Mesothelial cell of epicardium (in vitro differentiated cells): ENCODE data around the gene CREBL2. TPM values are rescaled to one million over a fixed set of nuclear protein-coding genes. Genes with fewer than 3 reads are reported as not detected.

Source experiments
- DNase-seq, 2 experiments: peaks; one replicate each; pipeline ENCODE4 v3.0.0; 2021; ENCODE audit warnings: low spot score in 2 of 2; ENCODE audit not compliant: unreplicated experiment in 2 of 2
- H3K27ac Mint-ChIP-seq: 2 replicates; pipeline ENCODE4 v1.8.0; 2021; ENCODE audit warnings: mixed read lengths
- H3K27me3 Mint-ChIP-seq: 2 replicates; pipeline ENCODE4 v1.8.0; 2021; ENCODE audit warnings: low read depth, mixed read lengths
- H3K36me3 Mint-ChIP-seq: 2 replicates; pipeline ENCODE4 v1.8.0; 2021; ENCODE audit warnings: mixed read lengths
- H3K4me1 Mint-ChIP-seq: 2 replicates; pipeline ENCODE4 v1.8.0; 2021; ENCODE audit warnings: mixed read lengths
- H3K4me3 Mint-ChIP-seq: 2 replicates; pipeline ENCODE4 v1.8.0; 2021; ENCODE audit warnings: mild to moderate bottlenecking, moderate library complexity, mixed read lengths
- H3K9me3 Mint-ChIP-seq: 2 replicates; pipeline ENCODE4 v1.8.0; 2021; ENCODE audit warnings: mixed read lengths
- CTCF ChIP-seq: fragments of 200-600 bp; sonication (generic); IDR thresholded peaks from one replicate; pipeline ENCODE4 v1.5.0; 2021; ENCODE audit warnings: antibody characterized with exemption; ENCODE audit not compliant: unreplicated experiment
- total RNA-seq: library from RNA; stranded (reverse); gene quantifications from 3 replicates; pipeline ENCODE4 v1.2.1, GENCODE V29; 2021

CREBL2 gene
- total RNA-seq, 1 donor from 2014 or later = 8.0 TPM

- TF ChIP-seq CTCF = no peak
- H3K9me3 Mint-ChIP-seq = no peaks in the 10 kb centered on the region
- DNase-seq = no peak
- no peak overlapping the region for H3K27ac Mint-ChIP-seq
- H3K36me3 Mint-ChIP-seq = no peaks in the 10 kb centered on the region
- no peaks in the 10 kb centered on the region for H3K27me3 Mint-ChIP-seq
- no peak overlapping the region for H3K4me3 Mint-ChIP-seq
- no peaks in the 10 kb centered on the region for H3K4me1 Mint-ChIP-seq
Measured at GRCh38 chr12:12671850-12672660, 60.4 kb downstream of the CREBL2 start.

- Mint-ChIP-seq H3K27me3 (no peaks in the 10 kb centered on the region), H3K4me3 (no peak overlapping the region), H3K4me1 (no peaks in the 10 kb centered on the region), H3K36me3 (no peaks in the 10 kb centered on the region), H3K9me3 (no peaks in the 10 kb centered on the region), H3K27ac (no peak overlapping the region)
- no peak for TF ChIP-seq CTCF
- no peak for DNase-seq
Measured at GRCh38 chr12:12673296-12673695, 61.6 kb downstream of the CREBL2 start.

GRCh38 chr12:12676605-12677004, 64.9 kb downstream of the CREBL2 start:
- H3K4me1 Mint-ChIP-seq = no peaks in the 10 kb centered on the region
- H3K27ac Mint-ChIP-seq = no peak overlapping the region
- no peak overlapping the region for H3K4me3 Mint-ChIP-seq
- no peak for TF ChIP-seq CTCF
- no peaks in the 10 kb centered on the region for H3K9me3 Mint-ChIP-seq
- DNase-seq = no peak
- H3K36me3 Mint-ChIP-seq = no peaks in the 10 kb centered on the region
- H3K27me3 Mint-ChIP-seq = no peaks in the 10 kb centered on the region

- Mint-ChIP-seq H3K4me3 (no peak overlapping the region), H3K9me3 (no peaks in the 10 kb centered on the region), H3K27ac (no peak overlapping the region), H3K27me3 (no peaks in the 10 kb centered on the region), H3K4me1 (peaks cover 7% of the 10 kb centered on the region), H3K36me3 (no peaks in the 10 kb centered on the region)
- TF ChIP-seq CTCF = no peak
- no peak for DNase-seq
Measured at GRCh38 chr12:12681061-12681765, 69.5 kb downstream of the CREBL2 start.

GRCh38 chr12:12682284-12682683, 70.6 kb downstream of the CREBL2 start:
- TF ChIP-seq CTCF = no peak
- DNase-seq = no peak
- Mint-ChIP-seq H3K4me3 (no peak overlapping the region), H3K27me3 (no peaks in the 10 kb centered on the region), H3K36me3 (no peaks in the 10 kb centered on the region), H3K9me3 (no peaks in the 10 kb centered on the region), H3K4me1 (peaks cover 7% of the 10 kb centered on the region), H3K27ac (no peak overlapping the region)
